HepG2 (cell line): ENCODE measurements around the gene ABCG8. TPM values are rescaled to one million over a fixed set of nuclear protein-coding genes. Genes with fewer than 3 reads are reported as not detected.

Experiments used
- FOXA1 ChIP-seq, 2 experiments: fragments of 450-650 bp in 1 of 2; sonication (generic) in 1 of 2; formaldehyde crosslinking in 1 of 2; IDR thresholded peaks; 2 replicates each; pipeline versions ENCODE4 v1.4.0 to v1.6.1; 2016 to 2020; ENCODE audit warnings: missing genetic modification reagents in 1 of 2
- FOXA3 ChIP-seq: IDR thresholded peaks from 2 replicates; pipeline ENCODE4 v1.6.1; 2016; ENCODE audit warnings: missing genetic modification reagents, missing compliant biosample characterization
- GATA4 ChIP-seq: sonication (generic); IDR thresholded peaks from 2 replicates; pipeline ENCODE4 v1.6.1; 2016; ENCODE audit warnings: antibody characterized with exemption, low read depth, borderline replicate concordance
- MIXL1 ChIP-seq: IDR thresholded peaks from 2 replicates; pipeline ENCODE4 v1.6.1; 2016
- ONECUT2 ChIP-seq: sonication (generic); formaldehyde crosslinking; IDR thresholded peaks from 2 replicates; pipeline ENCODE4 v1.4.0; 2020; ENCODE audit warnings: missing genetic modification reagents
- PAX8 ChIP-seq: sonication (generic); formaldehyde crosslinking; IDR thresholded peaks from 2 replicates; pipeline ENCODE4 v1.8.0; 2022; ENCODE audit warnings: mild to moderate bottlenecking, missing genetic modification reagents, borderline replicate concordance
- REPIN1 ChIP-seq: sonication (generic); formaldehyde crosslinking; IDR thresholded peaks from 2 replicates; pipeline ENCODE4 v1.8.0; 2022; ENCODE audit warnings: missing genetic modification reagents, low read depth, mild to moderate bottlenecking, borderline replicate concordance
- RFX1 ChIP-seq: fragments of 450-650 bp; IDR thresholded peaks from 2 replicates; pipeline ENCODE4 v1.6.1; 2017
- RFX3 ChIP-seq: IDR thresholded peaks from 2 replicates; pipeline ENCODE4 v1.6.1; 2016; ENCODE audit warnings: missing biosample characterization, missing genetic modification reagents
- SP4 ChIP-seq: sonication (generic); formaldehyde crosslinking; IDR thresholded peaks from 2 replicates; pipeline ENCODE4 v1.8.1; 2023; ENCODE audit warnings: mild to moderate bottlenecking, missing genetic modification reagents
- ZMYM3 ChIP-seq: sonication (generic); formaldehyde crosslinking; IDR thresholded peaks from 2 replicates; pipeline ENCODE4 v1.5.1; 2020; ENCODE audit warnings: mild to moderate bottlenecking, missing genetic modification reagents
- ZNF30 ChIP-seq: sonication (generic); formaldehyde crosslinking; IDR thresholded peaks from 2 replicates; pipeline ENCODE4 v1.5.0; 2020; ENCODE audit warnings: mild to moderate bottlenecking, missing genetic modification reagents
- ZNF451 ChIP-seq: sonication (generic); formaldehyde crosslinking; IDR thresholded peaks from 2 replicates; pipeline ENCODE4 v1.5.0; 2020; ENCODE audit warnings: mild to moderate bottlenecking, missing genetic modification reagents
- ZNF747 ChIP-seq: sonication (generic); formaldehyde crosslinking; IDR thresholded peaks from 2 replicates; pipeline ENCODE4 v1.8.1; 2023; ENCODE audit warnings: missing genetic modification reagents, mild to moderate bottlenecking, borderline replicate concordance
- ZNF891 ChIP-seq: sonication (generic); formaldehyde crosslinking; IDR thresholded peaks from 2 replicates; pipeline ENCODE4 v1.5.0; 2020; ENCODE audit warnings: mild to moderate bottlenecking, missing genetic modification reagents
- polyA plus RNA-seq, 8 experiments: library from polyadenylated mRNA; depleted of rRNA in 3 of 8; stranded (reverse) in 7 of 8; unstranded in 1 of 8; fragments of >200 nt; fragmentation: Illumina TruSeq in 4 of 8; extraction: Trizol in 4 of 8; gene quantifications; 2 replicates each; pipeline versions ENCODE4 v1.2.1 to v1.2.3, GENCODE V29; 2011 to 2016; ENCODE audit warnings: low read depth in 4 of 8, missing spikeins in 1 of 8, mixed read lengths in 1 of 8; ENCODE audit not compliant: insufficient read depth in 1 of 8
- total RNA-seq, 5 experiments: library from RNA; depleted of rRNA; stranded (reverse); fragments of >200 nt; fragmentation: Illumina TruSeq; extraction: Trizol; gene quantifications; 2 replicates each; pipeline ENCODE4 v1.2.3, GENCODE V29; 2016; ENCODE audit warnings: low read depth in 1 of 5
- TF ChIP-seq, protein P1 (sequence below): sonication (generic); formaldehyde crosslinking; IDR thresholded peaks from one replicate; pipeline ENCODE4 v1.5.1; 2020; ENCODE audit warnings: mild to moderate bottlenecking, missing genetic modification reagents; ENCODE audit errors: not compliant biosample characterization
- TF ChIP-seq, protein P2 (sequence below): IDR thresholded peaks from 2 replicates; pipeline ENCODE4 v1.6.1; 2012; ENCODE audit warnings: low read length, improper control_type of control experiment
- TF ChIP-seq, protein P3 (sequence below): sonication (generic); formaldehyde crosslinking; IDR thresholded peaks from 2 replicates; pipeline ENCODE4 v1.4.0; 2020; ENCODE audit warnings: mild to moderate bottlenecking, missing genetic modification reagents

Gene ABCG8
- total and polyA plus RNA-seq, 2 of the 13 experiments (the other 11 are each of a cell fraction or from before 2014, with no cell fraction given), result 8.1 to 8.8 TPM

DNA sequence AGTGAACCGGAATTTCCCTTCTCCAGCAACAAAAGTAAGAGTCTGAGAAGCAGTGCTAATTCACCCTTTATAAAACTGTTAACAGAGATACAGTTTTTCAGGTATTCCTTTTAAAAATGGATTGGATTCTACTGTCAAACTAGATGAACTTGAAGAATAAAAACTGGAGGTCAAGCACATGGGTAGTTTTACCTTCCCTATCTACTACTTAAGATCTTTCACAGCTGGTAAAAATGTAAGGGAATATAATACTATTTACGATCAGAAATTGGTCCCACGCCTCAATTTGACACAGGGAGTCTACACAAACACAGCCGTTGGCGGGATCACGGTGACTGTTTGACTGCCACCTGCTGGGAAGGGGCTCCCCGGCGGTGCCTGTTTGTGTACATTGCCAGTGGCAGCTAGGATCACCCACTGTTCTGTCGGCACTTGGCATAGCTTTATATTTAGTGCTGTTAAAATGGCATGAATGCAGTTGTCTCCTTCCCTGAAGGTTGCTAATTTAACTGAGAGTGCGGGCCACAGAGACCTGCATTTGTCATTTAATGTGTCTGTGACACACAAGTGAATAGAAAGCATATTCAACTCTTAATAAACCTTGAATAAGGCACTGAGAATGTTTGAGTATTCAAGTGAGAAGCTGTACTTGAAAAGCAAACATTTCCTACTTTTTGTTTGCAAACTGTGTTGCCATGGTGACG, 59.5 kb downstream of the ABCG8 start (continued):
- TF ChIP-seq, protein P1, sequence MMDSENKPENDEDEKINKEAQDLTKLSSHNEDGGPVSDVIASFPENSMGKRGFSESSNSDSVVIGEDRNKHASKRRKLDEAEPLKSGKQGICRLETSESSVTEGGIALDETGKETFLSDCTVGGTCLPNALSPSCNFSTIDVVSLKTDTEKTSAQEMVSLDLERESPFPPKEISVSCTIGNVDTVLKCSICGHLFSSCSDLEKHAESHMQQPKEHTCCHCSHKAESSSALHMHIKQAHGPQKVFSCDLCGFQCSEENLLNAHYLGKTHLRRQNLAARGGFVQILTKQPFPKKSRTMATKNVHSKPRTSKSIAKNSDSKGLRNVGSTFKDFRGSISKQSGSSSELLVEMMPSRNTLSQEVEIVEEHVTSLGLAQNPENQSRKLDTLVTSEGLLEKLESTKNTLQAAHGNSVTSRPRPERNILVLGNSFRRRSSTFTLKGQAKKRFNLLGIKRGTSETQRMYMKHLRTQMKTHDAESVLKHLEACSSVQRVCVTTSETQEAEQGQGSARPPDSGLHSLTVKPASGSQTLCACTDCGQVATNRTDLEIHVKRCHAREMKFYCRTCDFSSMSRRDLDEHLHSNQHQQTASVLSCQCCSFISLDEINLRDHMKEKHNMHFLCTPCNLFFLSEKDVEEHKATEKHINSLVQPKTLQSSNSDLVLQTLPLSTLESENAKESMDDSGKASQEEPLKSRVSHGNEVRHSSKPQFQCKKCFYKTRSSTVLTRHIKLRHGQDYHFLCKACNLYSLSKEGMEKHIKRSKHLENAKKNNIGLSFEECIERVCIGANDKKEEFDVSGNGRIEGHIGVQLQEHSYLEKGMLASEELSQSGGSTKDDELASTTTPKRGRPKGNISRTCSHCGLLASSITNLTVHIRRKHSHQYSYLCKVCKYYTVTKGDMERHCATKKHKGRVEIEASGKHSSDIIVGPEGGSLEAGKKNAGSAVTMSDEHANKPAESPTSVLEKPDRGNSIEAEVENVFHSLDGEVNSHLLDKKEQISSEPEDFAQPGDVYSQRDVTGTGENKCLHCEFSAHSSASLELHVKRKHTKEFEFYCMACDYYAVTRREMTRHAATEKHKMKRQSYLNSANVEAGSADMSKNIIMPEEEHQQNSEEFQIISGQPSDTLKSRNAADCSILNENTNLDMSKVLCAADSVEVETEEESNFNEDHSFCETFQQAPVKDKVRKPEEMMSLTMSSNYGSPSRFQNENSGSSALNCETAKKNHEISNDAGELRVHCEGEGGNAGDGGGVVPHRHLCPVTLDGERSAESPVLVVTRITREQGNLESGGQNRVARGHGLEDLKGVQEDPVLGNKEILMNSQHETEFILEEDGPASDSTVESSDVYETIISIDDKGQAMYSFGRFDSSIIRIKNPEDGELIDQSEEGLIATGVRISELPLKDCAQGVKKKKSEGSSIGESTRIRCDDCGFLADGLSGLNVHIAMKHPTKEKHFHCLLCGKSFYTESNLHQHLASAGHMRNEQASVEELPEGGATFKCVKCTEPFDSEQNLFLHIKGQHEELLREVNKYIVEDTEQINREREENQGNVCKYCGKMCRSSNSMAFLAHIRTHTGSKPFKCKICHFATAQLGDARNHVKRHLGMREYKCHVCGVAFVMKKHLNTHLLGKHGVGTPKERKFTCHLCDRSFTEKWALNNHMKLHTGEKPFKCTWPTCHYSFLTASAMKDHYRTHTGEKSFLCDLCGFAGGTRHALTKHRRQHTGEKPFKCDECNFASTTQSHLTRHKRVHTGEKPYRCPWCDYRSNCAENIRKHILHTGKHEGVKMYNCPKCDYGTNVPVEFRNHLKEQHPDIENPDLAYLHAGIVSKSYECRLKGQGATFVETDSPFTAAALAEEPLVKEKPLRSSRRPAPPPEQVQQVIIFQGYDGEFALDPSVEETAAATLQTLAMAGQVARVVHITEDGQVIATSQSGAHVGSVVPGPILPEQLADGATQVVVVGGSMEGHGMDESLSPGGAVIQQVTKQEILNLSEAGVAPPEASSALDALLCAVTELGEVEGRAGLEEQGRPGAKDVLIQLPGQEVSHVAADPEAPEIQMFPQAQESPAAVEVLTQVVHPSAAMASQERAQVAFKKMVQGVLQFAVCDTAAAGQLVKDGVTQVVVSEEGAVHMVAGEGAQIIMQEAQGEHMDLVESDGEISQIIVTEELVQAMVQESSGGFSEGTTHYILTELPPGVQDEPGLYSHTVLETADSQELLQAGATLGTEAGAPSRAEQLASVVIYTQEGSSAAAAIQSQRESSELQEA (CRISPR knock-in tag), result no peak
- peak; percentile 45; the same call in 1 of the 2 replicates for TF ChIP-seq RFX1
- no peak for TF ChIP-seq PAX8 (CRISPR knock-in tag)
- no peak for TF ChIP-seq ZNF891 (CRISPR knock-in tag)
- no peak for TF ChIP-seq ZNF30 (CRISPR knock-in tag)
- TF ChIP-seq ZNF451 (CRISPR knock-in tag), result no peak
- TF ChIP-seq ZMYM3 (CRISPR knock-in tag), result no peak
- TF ChIP-seq, protein P2, sequence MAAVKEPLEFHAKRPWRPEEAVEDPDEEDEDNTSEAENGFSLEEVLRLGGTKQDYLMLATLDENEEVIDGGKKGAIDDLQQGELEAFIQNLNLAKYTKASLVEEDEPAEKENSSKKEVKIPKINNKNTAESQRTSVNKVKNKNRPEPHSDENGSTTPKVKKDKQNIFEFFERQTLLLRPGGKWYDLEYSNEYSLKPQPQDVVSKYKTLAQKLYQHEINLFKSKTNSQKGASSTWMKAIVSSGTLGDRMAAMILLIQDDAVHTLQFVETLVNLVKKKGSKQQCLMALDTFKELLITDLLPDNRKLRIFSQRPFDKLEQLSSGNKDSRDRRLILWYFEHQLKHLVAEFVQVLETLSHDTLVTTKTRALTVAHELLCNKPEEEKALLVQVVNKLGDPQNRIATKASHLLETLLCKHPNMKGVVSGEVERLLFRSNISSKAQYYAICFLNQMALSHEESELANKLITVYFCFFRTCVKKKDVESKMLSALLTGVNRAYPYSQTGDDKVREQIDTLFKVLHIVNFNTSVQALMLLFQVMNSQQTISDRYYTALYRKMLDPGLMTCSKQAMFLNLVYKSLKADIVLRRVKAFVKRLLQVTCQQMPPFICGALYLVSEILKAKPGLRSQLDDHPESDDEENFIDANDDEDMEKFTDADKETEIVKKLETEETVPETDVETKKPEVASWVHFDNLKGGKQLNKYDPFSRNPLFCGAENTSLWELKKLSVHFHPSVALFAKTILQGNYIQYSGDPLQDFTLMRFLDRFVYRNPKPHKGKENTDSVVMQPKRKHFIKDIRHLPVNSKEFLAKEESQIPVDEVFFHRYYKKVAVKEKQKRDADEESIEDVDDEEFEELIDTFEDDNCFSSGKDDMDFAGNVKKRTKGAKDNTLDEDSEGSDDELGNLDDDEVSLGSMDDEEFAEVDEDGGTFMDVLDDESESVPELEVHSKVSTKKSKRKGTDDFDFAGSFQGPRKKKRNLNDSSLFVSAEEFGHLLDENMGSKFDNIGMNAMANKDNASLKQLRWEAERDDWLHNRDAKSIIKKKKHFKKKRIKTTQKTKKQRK, result no peak
- no peak for TF ChIP-seq RFX3 (CRISPR knock-in tag)
- no peak for TF ChIP-seq MIXL1 (CRISPR knock-in tag)
- no peak for TF ChIP-seq ZNF747 (CRISPR knock-in tag)
- no peak for TF ChIP-seq REPIN1 (CRISPR knock-in tag)
- peak; percentile 8; the same call in 1 of the 2 replicates for TF ChIP-seq FOXA3
- no peak for TF ChIP-seq FOXA1 (IDR thresholded peaks at IDR 0.05)
- peak; percentile 58; the same call in 1 of the 2 replicates for TF ChIP-seq FOXA1 (CRISPR knock-in tag; IDR thresholded peaks at IDR 0.05)
- no peak for TF ChIP-seq SP4 (CRISPR knock-in tag)
- TF ChIP-seq GATA4, result no peak
- TF ChIP-seq ONECUT2 (CRISPR knock-in tag), result no peak
- TF ChIP-seq, protein P3, sequence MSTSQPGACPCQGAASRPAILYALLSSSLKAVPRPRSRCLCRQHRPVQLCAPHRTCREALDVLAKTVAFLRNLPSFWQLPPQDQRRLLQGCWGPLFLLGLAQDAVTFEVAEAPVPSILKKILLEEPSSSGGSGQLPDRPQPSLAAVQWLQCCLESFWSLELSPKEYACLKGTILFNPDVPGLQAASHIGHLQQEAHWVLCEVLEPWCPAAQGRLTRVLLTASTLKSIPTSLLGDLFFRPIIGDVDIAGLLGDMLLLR, result no peak
